Measurements from ENCODE around the gene IGFALS.

- TF ChIP-seq CTCF (IDR thresholded peaks at IDR 0.05) (peak in 2 of 6 experiments; percentile 16 to 19), POLR2AphosphoS5 (IDR thresholded peaks at IDR 0.05) (no peak), EP300 (IDR thresholded peaks at IDR 0.05) (no peak), POLR2A (IDR thresholded peaks at IDR 0.05) (no peak)
Measured at GRCh38 chr16:1763521-1764511, 29.7 kb downstream of the IGFALS start.
